OCI-LY7 (cell line): ENCODE measurements around the gene PRKN. TPM values are rescaled to one million over a fixed set of nuclear protein-coding genes. Genes with fewer than 3 reads are reported as not detected.
A peak's percentile ranks its signal among the peaks of the same experiment; 100 is the strongest.

Experiments
- BruUV-seq: library from RNA; stranded (reverse); fragments of 400-500 nt; replicated peaks from 2 replicates; lab custom pipeline; 2021; lab: Mats Ljungman, UMichigan
- CTCF ChIA-PET: fragments of 300-600 bp; sonication (Branson Sonifier 250); formaldehyde crosslinking; loops from one replicate; lab custom pipeline; 2022; ENCODE audit warnings: antibody characterized with exemption; ENCODE audit not compliant: unreplicated experiment; lab: Charles Lee
- POLR2A ChIA-PET: fragments of 300-600 bp; sonication (Branson Sonifier 250); formaldehyde crosslinking; loops from one replicate; lab custom pipeline; 2022; ENCODE audit warnings: antibody characterized with exemption; lab: Charles Lee
- DNase-seq: peaks from one replicate; pipeline ENCODE4 v3.0.0-alpha.2; 2015; ENCODE audit warnings: low spot score
- H2AFZ ChIP-seq: fragments of 200-600 bp; sonication (generic), shearing (Covaris generic); 2 replicates; pipeline ENCODE4 v1.6.1; 2014; ENCODE audit warnings: mild to moderate bottlenecking, antibody characterized with exemption, low read length, moderate library complexity
- H3K27ac ChIP-seq: fragments of 200-600 bp; sonication (generic); 2 replicates; pipeline ENCODE4 v1.5.1; 2014; ENCODE audit warnings: mixed run types, low read depth, mild to moderate bottlenecking, moderate library complexity, low read length, inconsistent platforms; ENCODE audit not compliant: poor library complexity, severe bottlenecking
- H3K36me3 ChIP-seq: fragments of 200-600 bp; sonication (generic); 2 replicates; pipeline ENCODE4 v1.6.1; 2014; ENCODE audit warnings: mild to moderate bottlenecking, antibody characterized with exemption, low read length, moderate library complexity, mixed read lengths; ENCODE audit not compliant: insufficient read depth
- H3K4me1 ChIP-seq: fragments of 200-600 bp; sonication (generic); 2 replicates; pipeline ENCODE4 v1.5.1; 2014; ENCODE audit warnings: mild to moderate bottlenecking, low read length; ENCODE audit not compliant: insufficient read depth, poor library complexity, severe bottlenecking
- H3K4me2 ChIP-seq: fragments of 200-600 bp; sonication (generic); 2 replicates; pipeline ENCODE4 v1.6.1; 2014; ENCODE audit warnings: mild to moderate bottlenecking, low read length
- H3K4me3 ChIP-seq: fragments of 200-600 bp; sonication (generic); 2 replicates; pipeline ENCODE4 v1.5.1; 2014; ENCODE audit warnings: mild to moderate bottlenecking, low read depth, low read length; ENCODE audit not compliant: poor library complexity, severe bottlenecking
- H3K79me2 ChIP-seq: fragments of 200-600 bp; sonication (generic); 2 replicates; pipeline ENCODE4 v1.6.1; 2016; ENCODE audit warnings: low read depth, mild to moderate bottlenecking, low read length, moderate library complexity, mixed read lengths; ENCODE audit not compliant: insufficient read depth
- H3K9me2 ChIP-seq: fragments of 200-600 bp; sonication (generic); 2 replicates; pipeline ENCODE4 v1.6.1; 2016; ENCODE audit warnings: mild to moderate bottlenecking, low read length, mixed read lengths; ENCODE audit not compliant: insufficient read depth
- H3K9me3 ChIP-seq: fragments of 200-600 bp; sonication (generic); 2 replicates; pipeline ENCODE4 v1.6.1; 2014; ENCODE audit warnings: mild to moderate bottlenecking, mixed run types, low read length, mixed read lengths
- H4K20me1 ChIP-seq: fragments of 200-600 bp; sonication (generic); 2 replicates; pipeline ENCODE4 v1.6.1; 2014; ENCODE audit warnings: mild to moderate bottlenecking, antibody characterized with exemption, low read length, moderate library complexity, mixed read lengths; ENCODE audit not compliant: insufficient read depth
- CTCF ChIP-seq: fragments of 200-600 bp; sonication (generic); conservative IDR thresholded peaks from 2 replicates; pipeline ENCODE4 v1.5.1; 2014; ENCODE audit warnings: mild to moderate bottlenecking, antibody characterized with exemption, low read length, moderate library complexity, mixed read lengths
- EZH2phosphoT487 ChIP-seq: fragments of 200-600 bp; sonication (generic); IDR thresholded peaks from 2 replicates; pipeline ENCODE4 v1.6.1; 2018; ENCODE audit warnings: low read depth, borderline replicate concordance, mild to moderate bottlenecking, mixed run types, antibody characterized with exemption, low read length, moderate library complexity, mixed read lengths
- intact Hi-C: fragments of 100-400 bp; cut with micrococcal nuclease; formaldehyde crosslinking; loops from one replicate; pipeline ENCODE4 v1.10.0; 2022; ENCODE audit not compliant: unreplicated experiment
- total RNA-seq, 2 experiments: library from RNA; depleted of rRNA in 1 of 2; stranded (reverse); fragments of >200 nt in 1 of 2; shearing (Covaris generic) in 1 of 2; gene quantifications; 2 replicates each; pipeline ENCODE4 v1.2.3, GENCODE V29; 2014 to 2022

PRKN gene
- total RNA-seq, 2 experiments from 2014 or later, result 1.3 to 2.0 TPM

GRCh38 chr6:161327360-161327953 lies 1400.1 kb downstream of the PRKN start:
- peak; percentile 45 for DNase-seq
- H3K4me1 ChIP-seq, result no peaks in the 10 kb centered on the region
- no peak overlapping the region for H2AFZ ChIP-seq
- CTCF ChIA-PET, result no interaction called here
- H3K9me2 ChIP-seq, result no peaks in the 10 kb centered on the region
- no peak overlapping the region for H3K4me3 ChIP-seq
- no TSS peak for BruUV-seq
- H4K20me1 ChIP-seq, result no peaks in the 10 kb centered on the region
- POLR2A ChIA-PET, result interaction anchor here (0.8 kb wide), 1 partner anchor 635 kb away, joined by 3 read pairs; no protein-coding TSS in a partner anchor
- H3K4me2 ChIP-seq, result no peak overlapping the region
- H3K36me3 ChIP-seq, result no peaks in the 10 kb centered on the region
- H3K9me3 ChIP-seq, result peaks cover 5% of the 10 kb centered on the region; the same call in 1 of the 2 replicates
- no peak for TF ChIP-seq EZH2phosphoT487
- TF ChIP-seq CTCF, result no peak
- intact Hi-C loops, result no loop called here
- H3K27ac ChIP-seq, result no peak overlapping the region
- H3K79me2 ChIP-seq, result no peaks in the 10 kb centered on the region

GRCh38 chr6:161319231-161319630 lies 1408.3 kb downstream of the PRKN start:
- no peaks in the 10 kb centered on the region for H3K9me3 ChIP-seq
- no peak overlapping the region for H2AFZ ChIP-seq
- H3K4me1 ChIP-seq, result no peaks in the 10 kb centered on the region
- CTCF ChIA-PET, result no interaction called here
- no TSS peak for BruUV-seq
- no peak for TF ChIP-seq EZH2phosphoT487
- TF ChIP-seq CTCF, result no peak
- no peaks in the 10 kb centered on the region for H3K36me3 ChIP-seq
- no peaks in the 10 kb centered on the region for H3K79me2 ChIP-seq
- intact Hi-C loops, result no loop called here
- no peak overlapping the region for H3K4me3 ChIP-seq
- POLR2A ChIA-PET, result no interaction called here
- H3K9me2 ChIP-seq, result no peaks in the 10 kb centered on the region
- no peak overlapping the region for H3K4me2 ChIP-seq
- H3K27ac ChIP-seq, result no peak overlapping the region
- no peak for DNase-seq
- H4K20me1 ChIP-seq, result no peaks in the 10 kb centered on the region

- ChIA-PET CTCF (no interaction called here), POLR2A (no interaction called here)
- DNase-seq, result no peak
- TF ChIP-seq EZH2phosphoT487 (no peak), CTCF (no peak)
- Histone ChIP-seq H3K36me3 (no peaks in the 10 kb centered on the region), H3K79me2 (no peaks in the 10 kb centered on the region), H3K9me3 (no peaks in the 10 kb centered on the region), H3K4me1 (no peaks in the 10 kb centered on the region), H3K27ac (no peak overlapping the region), H3K9me2 (no peaks in the 10 kb centered on the region), H2AFZ (no peak overlapping the region), H3K4me3 (no peak overlapping the region), H4K20me1 (no peaks in the 10 kb centered on the region), H3K4me2 (no peak overlapping the region)
- intact Hi-C loops, result no loop called here
- BruUV-seq, result no TSS peak
Measured at GRCh38 chr6:161318456-161318855, 1409.1 kb downstream of the PRKN start.
